ENCODE data around the gene NPPC.
"Not testable (repeated sequence)": the region's sequence is repeated elsewhere in the genome, so short reads cannot be mapped to it uniquely, and the experiment has no call there.

NPPC gene

DNA sequence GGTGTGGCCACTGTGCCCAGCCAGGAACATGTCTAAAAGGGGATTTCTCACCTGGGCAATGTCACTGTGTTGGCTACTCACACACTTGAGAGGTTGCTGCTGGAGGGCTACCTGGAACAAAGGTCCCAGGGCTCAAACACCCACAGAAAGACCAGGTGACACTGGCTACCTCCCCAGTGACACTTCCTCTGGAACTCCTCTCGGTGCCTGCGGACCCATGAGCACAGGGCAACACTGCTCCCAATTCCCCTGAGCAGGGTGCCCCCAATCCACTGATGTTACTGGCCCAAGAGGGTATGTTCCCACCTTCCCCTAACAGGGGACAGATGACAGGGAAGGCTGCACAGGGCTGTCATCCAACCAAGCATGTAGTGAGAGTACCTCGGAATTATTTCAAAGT lies 5.8 kb downstream of the NPPC start:
- DNase-seq (ENCODE audit: low read depth), result no peak

DNA sequence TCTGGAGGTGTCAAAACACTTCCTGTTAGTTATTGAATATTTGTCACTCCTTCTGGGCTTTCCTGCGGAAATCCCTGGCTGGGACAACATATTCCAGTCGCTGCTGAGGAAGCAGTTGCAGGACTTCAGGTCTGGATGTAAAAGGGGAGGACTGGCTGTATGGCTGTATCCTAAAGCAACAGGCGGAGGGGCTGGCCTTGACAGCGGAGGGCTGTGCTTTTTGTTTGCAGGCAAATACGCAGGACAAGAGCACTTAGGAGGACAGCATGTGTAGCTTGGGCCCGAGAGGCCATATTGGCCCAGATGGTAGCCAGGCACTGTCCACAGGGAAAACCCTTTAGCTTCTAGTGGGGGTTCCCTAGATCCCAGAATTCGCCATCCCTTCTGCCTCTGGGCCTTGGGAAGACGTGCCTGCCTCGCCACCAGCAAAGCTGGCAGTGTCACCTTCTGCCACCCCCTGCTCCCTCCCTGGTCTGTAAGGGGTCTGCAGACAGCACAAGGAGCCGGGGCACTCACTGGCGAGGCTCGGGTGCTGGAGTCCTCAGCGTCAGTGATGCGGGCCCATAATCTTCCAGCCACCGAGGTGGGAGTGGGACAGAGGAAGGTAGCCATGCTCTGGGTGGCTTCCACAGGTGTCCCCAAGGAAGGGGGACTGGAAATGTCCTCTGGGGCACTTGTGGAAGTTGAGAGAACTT lies 6.7 kb downstream of the NPPC start:
- no peak for DNase-seq (ENCODE audit: low read depth)

DNA sequence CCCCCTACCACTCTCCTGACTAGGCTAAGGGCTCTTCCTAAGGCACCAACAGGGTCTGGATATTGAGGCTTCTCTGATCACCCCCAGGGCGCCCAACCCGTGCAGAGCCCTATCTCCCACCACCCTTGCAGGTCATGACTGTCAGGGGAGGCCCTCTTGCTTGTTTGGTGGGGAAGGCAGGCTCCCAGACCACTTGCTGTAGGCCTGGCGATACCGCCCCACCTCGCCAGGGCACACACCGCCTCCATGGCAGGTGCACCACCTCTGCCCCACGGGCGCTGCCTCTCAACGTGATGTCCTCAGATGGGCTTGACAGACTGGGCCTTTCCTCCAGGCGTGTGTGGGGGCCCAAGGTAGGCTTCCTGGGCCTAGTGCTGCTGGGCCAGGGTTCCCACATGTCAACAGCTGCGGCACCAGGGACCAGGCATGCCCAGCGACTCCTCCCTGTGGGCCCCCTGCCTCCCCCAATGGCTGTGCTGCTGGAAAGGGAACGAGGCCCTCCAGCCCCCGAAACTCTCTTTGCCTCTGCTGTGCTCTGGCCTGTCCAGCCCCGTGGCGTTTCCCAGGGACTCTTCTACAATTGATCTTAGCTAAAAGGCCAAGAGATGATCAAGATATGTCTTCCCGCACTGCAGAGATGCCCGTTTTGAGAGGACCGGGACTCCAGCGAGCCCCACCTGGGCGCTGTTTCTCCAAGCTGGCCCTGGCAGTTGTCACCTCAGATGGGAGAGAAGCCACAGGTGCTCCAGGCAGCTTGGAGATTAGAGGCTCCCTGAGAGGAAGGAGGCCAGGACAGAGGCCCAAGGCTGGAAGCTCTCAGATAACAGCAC lies 7.5 kb downstream of the NPPC start:
- DNase-seq (ENCODE audit: low read depth), result no peak

DNA sequence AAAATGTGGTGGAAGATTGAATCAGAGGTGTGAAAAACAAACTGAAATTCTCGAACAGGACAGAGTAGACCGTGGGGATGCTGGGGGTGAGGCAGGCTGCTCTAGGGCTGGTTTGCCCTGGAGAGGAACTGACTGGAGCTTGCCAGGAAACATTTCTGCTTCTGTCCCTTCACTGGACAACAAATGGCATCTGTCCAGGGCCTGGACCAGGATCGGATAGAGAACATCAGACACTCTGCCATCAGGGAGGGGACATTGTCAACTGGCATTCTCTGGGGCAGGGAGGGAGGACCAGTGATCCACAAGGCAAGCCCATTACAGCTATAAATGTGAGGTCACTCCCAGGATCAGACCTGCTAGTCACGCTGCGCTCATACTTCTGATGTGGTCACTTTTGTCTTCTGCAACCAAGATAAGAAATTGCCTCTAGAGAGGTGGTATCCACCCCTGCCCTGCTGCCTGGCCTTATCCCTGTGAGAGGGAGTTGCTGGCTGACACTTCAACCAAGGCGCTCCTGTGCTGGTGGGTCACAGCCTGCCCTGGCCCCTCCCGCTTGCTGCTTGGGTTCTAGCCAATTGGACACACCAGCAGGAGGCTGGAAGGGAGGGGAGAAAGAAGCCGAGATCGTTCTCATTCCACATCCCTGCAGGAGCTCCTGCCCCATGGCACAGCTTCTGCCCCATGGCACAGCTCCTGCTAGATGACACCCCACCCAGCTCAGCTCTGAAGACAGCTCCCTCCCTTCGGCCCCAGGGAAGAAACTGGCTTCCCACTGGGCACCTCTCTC lies 8.7 kb downstream of the NPPC start:
- no peak for DNase-seq (ENCODE audit: low read depth)

DNA sequence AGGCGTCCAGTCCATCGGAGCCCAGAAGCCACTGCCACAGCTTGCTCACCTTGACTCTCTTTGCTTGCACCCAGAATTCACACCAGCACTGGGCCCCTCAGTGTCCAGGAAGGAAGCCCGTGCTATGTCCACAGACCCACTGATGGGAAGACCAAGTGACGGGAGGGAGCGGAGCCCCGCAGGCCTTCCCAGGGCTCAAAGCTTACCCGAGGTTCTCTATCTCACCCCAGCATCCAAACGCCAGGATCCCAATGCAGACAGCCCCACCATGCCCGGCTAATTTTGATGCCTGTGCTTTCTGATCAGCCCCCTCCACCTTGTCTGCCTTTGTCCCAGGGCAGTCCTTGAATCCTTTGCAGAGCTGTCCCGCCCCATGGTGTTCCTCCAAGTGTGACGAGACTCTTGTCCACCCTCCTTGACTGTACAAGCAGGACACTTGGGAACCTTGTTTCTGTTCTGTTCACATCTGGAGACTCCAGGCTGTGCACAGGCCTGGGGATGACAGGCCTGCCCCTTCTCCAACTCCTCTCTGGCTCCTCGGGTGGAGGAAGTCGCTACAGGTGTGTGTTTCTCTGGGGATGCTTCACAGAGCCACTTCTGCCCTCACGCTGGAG lies 12.0 kb downstream of the NPPC start:
- DNase-seq (ENCODE audit: low read depth), result no peak

DNA sequence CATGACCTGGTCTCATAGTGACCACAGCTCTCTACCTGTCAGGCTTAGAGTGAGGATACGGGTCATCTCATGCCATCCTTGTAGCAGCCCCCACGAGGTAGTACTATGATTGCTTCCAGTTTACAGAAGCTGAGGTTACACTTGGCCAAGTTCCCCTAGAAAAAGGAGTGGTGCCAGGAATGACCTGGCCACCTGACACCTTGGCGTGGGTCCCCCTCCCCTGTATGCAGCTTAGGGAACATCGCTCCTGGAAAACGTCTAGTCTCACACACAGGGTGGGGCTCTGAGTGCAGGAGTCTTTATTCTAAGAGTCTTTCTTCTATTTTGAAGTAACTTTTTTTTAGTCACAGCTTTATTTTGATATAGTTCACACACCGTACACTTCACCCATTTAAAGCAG lies 14.8 kb downstream of the NPPC start:
- DNase-seq (ENCODE audit: low read depth), result no peak

DNA sequence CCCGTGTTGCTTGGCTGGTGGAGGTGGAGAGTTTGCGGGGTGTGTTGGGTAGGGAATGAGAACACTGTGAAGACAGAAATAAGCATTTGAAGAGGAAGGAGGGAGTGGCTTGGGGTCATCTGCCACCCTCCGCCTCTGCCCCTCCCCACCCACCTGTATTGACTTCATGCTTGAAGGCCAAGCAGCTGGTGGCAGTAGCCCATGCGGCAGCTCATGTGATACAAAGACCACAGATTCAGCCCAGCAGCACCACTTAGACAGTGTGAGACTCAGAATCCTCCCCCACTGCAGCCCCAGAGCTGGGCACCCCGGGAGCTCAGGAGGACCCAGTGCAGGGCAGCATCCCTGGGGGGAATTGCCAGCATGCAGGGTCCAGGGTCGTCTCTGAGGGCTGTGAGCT lies 15.4 kb downstream of the NPPC start:
- DNase-seq (ENCODE audit: low read depth), result no peak

DNA sequence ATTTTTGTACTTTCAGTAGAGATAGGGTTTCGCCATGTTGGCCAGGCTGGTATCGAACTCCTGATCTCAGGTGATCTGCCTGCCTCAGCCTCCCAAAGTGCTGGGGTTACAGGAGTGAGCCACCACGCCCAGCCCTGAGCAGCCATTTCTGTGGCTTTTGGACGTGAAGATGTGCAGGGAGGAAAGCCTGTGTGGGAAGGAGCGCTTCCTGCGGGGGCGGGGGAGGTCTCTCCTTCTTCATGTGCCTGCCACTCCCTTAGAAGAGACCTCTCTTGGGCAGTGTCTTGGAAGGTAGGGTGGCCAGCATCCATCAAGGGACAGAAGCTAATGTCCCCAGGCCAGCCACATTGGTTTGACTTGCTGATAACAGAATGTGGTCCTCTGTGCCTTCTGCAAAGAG lies 16.0 kb downstream of the NPPC start:
- DNase-seq (ENCODE audit: low read depth), result not testable (repeated sequence)

DNA sequence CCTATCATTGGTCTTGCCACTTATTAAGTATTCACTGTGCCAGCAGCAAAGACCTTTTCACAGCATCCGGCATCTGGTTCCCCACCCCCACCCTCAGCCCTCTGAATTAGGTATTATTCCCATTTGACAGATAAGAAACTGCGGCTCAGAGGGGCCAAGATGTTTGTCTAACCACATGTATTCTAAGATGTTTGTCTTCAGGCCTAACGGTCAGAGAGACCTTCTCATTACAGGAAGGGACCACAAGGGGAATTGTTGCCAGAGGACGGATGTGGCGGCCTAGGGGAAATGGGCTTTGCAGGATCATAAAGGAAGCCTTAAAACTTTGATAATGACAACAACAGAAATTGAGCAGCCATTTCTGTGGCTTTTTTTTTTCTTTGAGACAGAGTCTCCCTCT lies 16.6 kb downstream of the NPPC start:
- no peak for DNase-seq (ENCODE audit: low read depth)

DNA sequence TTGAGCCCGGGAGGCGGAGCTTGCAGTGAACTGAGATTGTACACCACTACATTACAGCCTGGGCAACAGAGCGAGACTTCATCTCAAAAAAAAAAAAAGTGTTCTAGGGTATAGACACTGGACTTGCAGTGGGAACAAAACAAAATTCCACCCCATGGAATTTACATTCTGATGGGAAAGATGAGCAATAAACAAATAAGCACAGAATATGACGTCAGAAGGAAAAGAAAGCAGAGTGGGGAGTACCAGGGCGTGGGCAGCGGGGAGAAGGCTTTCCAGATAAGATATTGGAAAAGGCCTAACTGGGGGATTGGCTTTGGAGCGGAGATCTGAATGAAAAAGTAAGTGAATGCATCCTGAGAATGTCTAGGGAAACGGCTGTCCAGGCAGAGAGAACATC lies 17.6 kb downstream of the NPPC start:
- DNase-seq (ENCODE audit: low read depth), result no peak

DNA sequence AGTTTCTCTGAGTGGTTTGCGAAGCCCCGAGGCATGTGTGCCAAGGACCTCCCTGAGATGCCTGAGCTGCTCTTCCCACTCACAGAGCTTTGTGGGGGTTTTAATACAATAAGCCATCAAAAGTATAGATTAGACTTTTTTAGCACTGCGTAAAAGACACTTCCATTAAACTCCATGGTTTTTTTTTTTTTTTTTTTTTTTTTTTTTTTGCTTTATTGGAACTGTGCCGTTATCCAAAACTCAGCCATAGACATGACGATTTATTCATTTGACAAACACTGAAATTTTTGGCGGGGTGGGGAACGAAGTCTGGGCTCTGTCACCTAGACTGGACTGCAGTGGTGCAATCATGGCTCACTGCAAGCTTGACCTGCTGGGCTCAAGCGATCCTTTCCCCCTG lies 18.4 kb downstream of the NPPC start:
- DNase-seq (ENCODE audit: low read depth), result no peak

DNA sequence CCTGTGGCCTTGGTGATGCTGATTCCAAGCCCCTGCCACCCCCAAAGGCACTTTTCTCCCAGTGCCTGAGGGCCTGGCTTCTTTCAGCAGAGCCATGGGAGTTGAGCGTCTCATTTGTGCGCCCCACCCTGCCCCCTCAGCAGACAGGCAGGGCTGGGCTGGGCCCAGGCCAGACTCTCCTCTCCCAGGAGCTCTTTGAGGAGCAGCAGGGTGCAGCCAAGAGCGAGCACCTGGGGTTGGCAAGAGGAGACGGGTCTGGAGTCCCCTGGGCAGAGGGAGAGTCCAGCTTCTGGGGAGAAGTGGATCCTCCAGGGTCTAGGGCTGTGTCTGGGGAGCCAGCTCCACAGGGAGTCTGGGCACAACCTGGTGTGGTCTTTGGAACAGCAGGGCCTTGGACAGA lies 21.2 kb downstream of the NPPC start:
- no peak for DNase-seq (ENCODE audit: low read depth)

DNA sequence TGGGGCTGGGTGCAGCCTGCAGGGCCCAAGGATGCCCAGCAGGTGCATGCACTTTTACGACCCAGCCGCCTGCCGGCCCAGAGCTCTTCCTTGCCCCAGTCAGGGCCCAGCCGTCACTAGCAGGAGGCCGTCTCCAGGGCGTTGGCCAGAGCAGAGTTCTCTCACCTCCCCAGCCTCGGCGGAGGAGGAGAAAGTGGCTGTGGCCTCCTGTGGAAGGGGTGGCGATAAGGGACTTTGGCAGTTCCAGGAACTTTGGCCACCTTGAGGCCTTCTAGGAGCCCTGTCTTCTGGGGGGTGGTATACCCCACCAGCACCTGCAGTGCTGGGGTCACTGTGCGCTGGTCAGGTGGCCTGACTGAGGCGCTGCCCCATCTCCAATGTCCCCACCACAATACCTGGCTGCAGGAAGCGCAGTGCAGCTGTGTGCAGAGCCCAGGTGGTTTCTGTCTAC lies 22.0 kb downstream of the NPPC start:
- DNase-seq (ENCODE audit: low read depth), result no peak

DNA sequence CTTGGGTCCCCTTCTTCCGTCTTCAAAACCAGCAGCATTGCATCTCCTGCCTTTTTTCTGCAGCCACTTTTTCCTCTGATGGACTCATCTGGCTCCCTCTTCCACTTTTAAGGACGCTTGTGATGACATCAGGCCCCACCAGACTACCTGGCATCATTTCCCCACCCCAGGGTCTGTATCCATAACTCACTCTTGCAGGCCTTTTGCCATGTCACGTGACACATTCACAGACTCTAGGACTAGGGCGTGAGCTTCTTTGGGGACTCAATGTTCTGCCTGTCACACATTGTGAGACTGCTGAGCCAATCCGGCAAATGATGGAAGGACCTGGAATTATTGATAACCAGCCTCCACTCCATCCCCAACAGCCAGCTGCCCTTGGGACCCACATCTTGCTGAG lies 23.6 kb downstream of the NPPC start:
- DNase-seq (ENCODE audit: low read depth), result no peak

DNA sequence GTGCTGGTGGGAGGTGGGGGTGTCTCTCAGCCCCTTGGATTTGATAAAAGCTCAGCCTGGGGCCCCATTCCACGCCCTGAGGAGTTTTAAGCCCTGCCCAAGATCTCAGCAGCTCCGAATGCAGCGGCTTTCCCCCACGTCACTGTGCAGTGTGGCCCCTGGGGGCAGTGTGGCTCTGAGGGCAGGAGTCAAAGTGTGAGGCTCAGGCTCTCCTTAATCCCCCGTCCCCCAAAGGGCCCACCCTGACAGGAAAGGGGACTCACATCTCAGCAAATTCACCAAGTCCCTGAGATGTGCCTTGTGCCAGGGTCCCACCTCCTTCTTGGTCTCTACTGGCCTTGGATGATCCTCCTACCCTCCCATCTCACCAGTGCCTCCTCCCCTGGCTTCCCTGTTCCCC lies 25.2 kb downstream of the NPPC start:
- DNase-seq (ENCODE audit: low read depth), result no peak

DNA sequence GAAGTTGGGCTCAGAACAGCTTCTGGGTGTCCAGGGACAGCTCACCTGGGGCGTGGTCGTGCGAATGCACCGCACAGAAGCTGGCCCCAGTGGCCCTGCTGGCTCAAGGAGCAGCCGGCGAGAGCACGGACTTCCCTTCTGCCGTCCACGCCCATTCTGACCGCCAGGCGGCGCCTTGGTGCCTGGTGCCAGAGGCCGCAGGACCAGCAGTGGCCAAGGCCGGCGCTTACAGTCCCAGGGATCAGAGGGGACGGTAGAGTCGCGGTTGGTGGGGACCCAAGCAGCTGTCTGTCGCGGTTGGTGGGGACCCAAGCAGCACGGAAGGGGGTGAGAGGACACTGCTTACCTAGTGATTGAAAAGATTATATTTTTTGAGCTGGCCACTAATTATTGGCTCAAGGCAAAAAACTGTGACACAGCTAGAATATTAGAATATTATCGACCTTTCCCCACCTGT lies 25.7 kb downstream of the NPPC start:
- peak; percentile 20 for DNase-seq (ENCODE audit: low read depth)

DNA sequence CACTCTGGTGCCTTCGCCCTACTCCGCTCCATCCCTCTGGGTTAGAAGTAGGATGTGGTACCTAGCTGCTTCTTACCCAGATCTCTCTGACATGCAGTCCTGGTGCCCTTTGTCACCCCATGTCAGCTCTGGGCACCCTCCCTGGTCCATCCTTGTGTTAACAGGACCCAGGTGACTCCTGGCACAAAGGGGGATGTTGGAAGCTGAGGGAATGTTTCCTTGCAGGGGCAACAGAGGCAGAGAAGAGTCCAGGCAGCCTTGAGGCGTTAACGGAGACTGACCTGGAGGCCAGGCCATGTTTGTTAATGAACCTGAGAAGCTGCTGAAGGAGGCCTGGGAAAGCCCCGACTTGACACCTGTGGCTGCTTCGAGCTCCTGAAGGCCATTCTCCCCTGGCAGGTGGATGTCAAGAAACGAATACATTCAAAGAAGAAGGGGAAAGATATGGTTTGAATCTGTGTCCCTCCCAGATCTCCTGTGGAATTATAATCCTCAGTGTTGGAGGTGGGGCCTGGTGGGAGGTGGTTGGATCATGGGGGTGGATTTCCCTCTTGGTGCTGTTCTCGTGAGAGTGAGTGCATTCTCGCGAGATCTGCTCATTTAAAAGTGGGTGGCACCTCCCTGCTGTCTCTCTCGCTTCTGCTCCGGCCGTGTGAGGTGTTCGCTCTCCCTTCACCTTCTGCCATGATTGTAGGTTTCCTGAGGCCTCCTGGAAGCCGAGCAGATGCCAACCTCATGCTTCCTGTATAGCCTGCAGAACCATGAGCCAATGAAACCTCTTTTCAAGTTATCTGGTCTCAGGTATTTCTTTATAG lies 31.4 kb downstream of the NPPC start:
- DNase-seq (ENCODE audit: low read depth), result no peak

DNA sequence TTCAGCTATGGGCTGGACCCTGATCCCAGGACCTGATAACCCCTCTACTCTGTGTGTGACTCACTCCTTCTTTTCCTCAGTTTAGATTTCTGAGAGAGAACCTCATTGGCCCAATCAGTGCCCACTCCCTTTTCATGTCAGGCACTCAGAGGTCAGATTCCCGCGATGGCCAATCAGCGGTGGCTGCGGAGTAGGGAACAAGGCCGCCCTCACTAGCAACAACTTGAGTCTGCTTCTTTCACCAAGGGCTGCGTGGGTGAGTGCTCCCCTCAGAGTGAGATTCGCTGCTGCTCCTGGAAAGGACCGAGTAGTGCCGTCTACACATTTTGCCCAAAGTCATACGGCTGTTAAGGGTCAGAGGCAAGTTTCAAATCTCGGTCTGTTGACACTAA lies 34.7 kb downstream of the NPPC start:
- no peak for DNase-seq (ENCODE audit: low read depth)

DNA sequence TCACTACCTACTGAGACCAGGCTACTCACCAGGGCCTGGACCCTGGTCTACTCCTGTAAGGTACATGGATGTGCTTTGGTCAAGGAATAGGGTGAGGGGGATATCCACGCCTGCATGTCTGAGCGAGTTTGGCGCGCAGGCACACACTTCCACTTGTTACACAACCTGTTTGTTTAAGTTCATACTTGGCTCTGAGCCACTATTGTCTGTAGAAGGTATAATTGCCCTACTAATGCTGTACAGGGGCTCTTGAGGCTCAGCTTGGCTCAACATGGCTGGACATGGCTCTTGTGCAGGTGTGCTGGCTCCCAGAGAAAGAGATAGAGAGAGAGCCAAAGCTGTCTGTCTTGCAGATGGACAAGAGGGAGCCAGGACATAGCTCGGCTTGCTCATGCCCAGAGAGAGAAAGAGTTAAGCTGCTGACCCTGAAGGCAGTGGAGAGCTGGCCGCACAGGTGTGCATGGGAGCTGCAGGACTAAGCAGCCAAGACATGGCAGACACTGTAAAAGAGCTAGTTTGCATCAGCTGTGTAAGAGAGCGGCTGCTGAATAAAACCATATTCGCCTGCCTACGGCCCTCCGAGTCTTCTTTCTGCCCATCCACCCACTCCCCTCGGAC lies 35.2 kb downstream of the NPPC start:
- DNase-seq (ENCODE audit: low read depth), result no peak

DNA sequence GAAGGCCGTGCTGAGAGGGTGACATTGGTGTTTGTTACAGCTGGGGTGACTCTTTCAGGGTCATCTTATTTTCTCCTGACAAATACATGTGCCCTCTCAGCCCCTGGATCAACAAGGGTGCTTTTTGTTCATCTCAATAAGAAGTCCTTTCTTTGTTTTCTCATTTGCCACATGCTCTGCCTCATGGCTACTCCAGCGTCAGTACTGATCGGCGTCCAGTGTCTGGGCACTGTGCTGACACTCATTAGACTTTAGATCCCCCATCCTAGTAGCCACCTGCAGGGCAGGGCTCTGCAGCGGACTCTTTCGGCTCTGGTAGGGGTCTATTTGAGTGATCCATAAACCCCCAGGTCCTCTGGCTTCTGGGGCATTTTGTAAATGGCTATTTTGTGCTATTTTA lies 38.4 kb downstream of the NPPC start:
- DNase-seq (ENCODE audit: low read depth), result no peak

DNA sequence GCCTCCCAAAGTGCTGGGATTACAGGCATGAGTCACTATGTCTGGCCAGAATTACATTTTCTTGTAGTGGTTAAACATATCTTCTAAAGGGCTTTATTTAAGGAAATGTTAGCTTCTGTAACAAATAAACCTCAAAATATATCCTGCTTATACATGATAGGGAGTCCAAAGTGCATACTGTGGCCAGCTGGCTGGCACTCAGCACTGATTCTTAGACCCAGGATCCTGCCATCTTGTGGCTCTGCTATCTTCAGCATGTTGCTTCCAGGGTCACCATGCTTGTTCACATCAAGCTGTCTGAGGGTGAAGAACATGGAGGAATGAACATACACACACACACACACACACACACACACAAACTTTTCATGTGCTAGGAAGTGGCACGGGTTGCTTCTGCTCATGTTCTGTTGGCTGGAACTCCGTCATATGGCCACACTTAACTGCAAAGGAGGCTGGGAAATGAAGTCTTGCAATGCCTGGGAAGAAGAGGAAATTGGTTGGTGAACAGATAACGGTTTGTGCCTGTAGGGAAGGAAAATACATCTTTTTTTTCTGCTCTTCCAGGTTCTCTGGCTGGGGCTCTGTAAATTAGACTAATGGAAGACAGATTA lies 40.0 kb downstream of the NPPC start:
- no peak for DNase-seq (ENCODE audit: low read depth)
